H1 (cell line): ENCODE data around the gene DMXL1. TPM values are rescaled to one million over a fixed set of nuclear protein-coding genes. Genes with fewer than 3 reads are reported as not detected.

ENCODE experiments used
- CTCF ChIA-PET: fragments of 300-600 bp; sonication (Branson Sonifier 250); formaldehyde crosslinking; loops from one replicate; lab custom pipeline; 2021; ENCODE audit not compliant: partially characterized antibody; lab: Charles Lee
- POLR2A ChIA-PET: fragments of 300-600 bp; sonication (Branson Sonifier 250); formaldehyde crosslinking; loops from one replicate; lab custom pipeline; 2021; ENCODE audit warnings: inconsistent platforms; ENCODE audit not compliant: partially characterized antibody; lab: Charles Lee
- DNase-seq, 2 experiments: peaks; one replicate each; pipeline versions ENCODE4 v3.0.0 to v3.0.0-alpha.2; 2010 to 2022; ENCODE audit warnings: low spot score in 2 of 2, low read depth in 1 of 2, mixed read lengths in 1 of 2
- FAIRE-seq: peaks from 2 replicates; lab custom pipeline; 2011; peaks lifted over from hg19 to GRCh38; lab: Jason Lieb, UNC
- H2AFZ ChIP-seq: 2 replicates; pipeline ENCODE4 v1.8.1; 2012; ENCODE audit warnings: low read length, inconsistent platforms
- H2AK5ac ChIP-seq: 2 replicates; pipeline ENCODE4 v1.6.1; 2013; ENCODE audit warnings: low read depth, low read length
- H2BK120ac ChIP-seq: replicated peaks from 2 replicates; pipeline ENCODE3; 2013; ENCODE audit warnings: low read depth, low read length, inconsistent platforms
- H2BK12ac ChIP-seq: 2 replicates; pipeline ENCODE4 v1.6.1; 2013; ENCODE audit warnings: low read depth, low read length
- H2BK15ac ChIP-seq: 2 replicates; pipeline ENCODE4 v1.6.1; 2013; ENCODE audit warnings: low read length
- H2BK20ac ChIP-seq: 2 replicates; pipeline ENCODE4 v1.6.1; 2013; ENCODE audit warnings: low read length
- H2BK5ac ChIP-seq: 2 replicates; pipeline ENCODE4 v1.6.1; 2013; ENCODE audit warnings: low read depth, low read length
- H3K14ac ChIP-seq: 2 replicates; pipeline ENCODE4 v1.6.1; 2013; ENCODE audit warnings: inconsistent platforms; ENCODE audit not compliant: insufficient read length
- H3K18ac ChIP-seq: 2 replicates; pipeline ENCODE4 v1.6.1; 2013; ENCODE audit warnings: low read length; ENCODE audit errors: extremely low read depth
- H3K23ac ChIP-seq: 2 replicates; pipeline ENCODE4 v1.6.1; 2013; ENCODE audit warnings: inconsistent platforms; ENCODE audit not compliant: insufficient read length
- H3K23me2 ChIP-seq: 2 replicates; pipeline ENCODE4 v1.6.1; 2013; ENCODE audit warnings: low read depth, low read length
- H3K27ac ChIP-seq: 2 replicates; pipeline ENCODE4 v1.6.1; 2011; ENCODE audit warnings: low read depth, low read length, inconsistent platforms
- H3K27me3 ChIP-seq, 4 experiments: replicated peaks in 1 of 4; 1 replicate in 1 of 4; 2 replicates in 3 of 4; pipeline versions ENCODE4 v1.6.1 to v1.8.1; 2011 to 2013; ENCODE audit warnings: low read length in 3 of 4, mild to moderate bottlenecking in 3 of 4, inconsistent platforms in 2 of 4, mixed read lengths in 2 of 4, moderate library complexity in 1 of 4; ENCODE audit not compliant: control insufficient read depth in 3 of 4, insufficient read depth in 3 of 4; ENCODE audit errors: extremely low read depth in 1 of 4
- H3K36me3 ChIP-seq, 4 experiments: 2 replicates each; pipeline versions ENCODE4 v1.6.1 to v1.8.1; 2011 to 2013; ENCODE audit warnings: mild to moderate bottlenecking in 4 of 4, low read length in 3 of 4, moderate library complexity in 2 of 4, control low read depth in 1 of 4, inconsistent platforms in 1 of 4; ENCODE audit not compliant: insufficient read depth in 4 of 4, control insufficient read depth in 2 of 4
- H3K4ac ChIP-seq: replicated peaks from 2 replicates; pipeline ENCODE3; 2013; ENCODE audit warnings: low read length, low read depth, mixed read lengths, inconsistent platforms; ENCODE audit not compliant: insufficient read length
- H3K4me1 ChIP-seq, 4 experiments: replicated peaks in 1 of 4; 1 replicate in 1 of 4; 2 replicates in 3 of 4; pipeline versions ENCODE4 v1.6.1 to v1.8.1; 2011 to 2013; ENCODE audit warnings: low read length in 3 of 4, inconsistent platforms in 2 of 4, mixed read lengths in 1 of 4; ENCODE audit not compliant: insufficient read depth in 4 of 4, control insufficient read depth in 3 of 4
- H3K4me2 ChIP-seq, 2 experiments: 2 replicates each; pipeline versions ENCODE4 v1.6.1 to v1.8.1; 2011 to 2013; ENCODE audit warnings: low read depth in 2 of 2, low read length in 2 of 2, control low read depth in 1 of 2, inconsistent platforms in 1 of 2, mild to moderate bottlenecking in 1 of 2; ENCODE audit not compliant: insufficient read depth in 1 of 2
- H3K4me3 ChIP-seq, 4 experiments: fragments of 200-600, 300-600 bp in 1 of 4; sonication (generic), shearing (Covaris generic), sonication (Bioruptor Twin) in 1 of 4; 2 replicates each; pipeline versions ENCODE4 v1.5.1 to v1.8.1; 2011 to 2016; ENCODE audit warnings: low read length in 4 of 4, low read depth in 3 of 4, control low read depth in 2 of 4, inconsistent platforms in 2 of 4, mild to moderate bottlenecking in 2 of 4, mixed read lengths in 1 of 4, moderate library complexity in 1 of 4; ENCODE audit not compliant: insufficient read depth in 2 of 4; ENCODE audit errors: extremely low read depth in 1 of 4
- H3K56ac ChIP-seq: replicated peaks from 2 replicates; pipeline ENCODE3; 2013; ENCODE audit warnings: low read depth, mild to moderate bottlenecking, mixed read lengths, low read length, inconsistent platforms; ENCODE audit not compliant: insufficient read length
- H3K79me1 ChIP-seq: 2 replicates; pipeline ENCODE4 v1.6.1; 2013; ENCODE audit warnings: low read depth, low read length, control low read depth
- H3K79me2 ChIP-seq, 2 experiments: 2 replicates each; pipeline versions ENCODE4 v1.6.1 to v1.8.1; 2012 to 2013; ENCODE audit warnings: low read length in 2 of 2, mild to moderate bottlenecking in 2 of 2, inconsistent platforms in 1 of 2; ENCODE audit not compliant: insufficient read depth in 2 of 2, control insufficient read depth in 1 of 2
- H3K9ac ChIP-seq, 4 experiments: replicated peaks in 1 of 4; 1 replicate in 1 of 4; 2 replicates in 3 of 4; pipeline versions ENCODE4 v1.6.1 to v1.8.1; 2011 to 2013; ENCODE audit warnings: low read depth in 3 of 4, low read length in 3 of 4, control low read depth in 2 of 4, mild to moderate bottlenecking in 2 of 4, moderate library complexity in 2 of 4, inconsistent platforms in 1 of 4; ENCODE audit errors: extremely low read depth in 1 of 4
- H3K9me3 ChIP-seq, 2 experiments: 2 replicates each; pipeline versions ENCODE4 v1.6.1 to v1.8.1; 2012 to 2013; ENCODE audit warnings: mild to moderate bottlenecking in 2 of 2, moderate library complexity in 2 of 2, control low read depth in 1 of 2, inconsistent platforms in 1 of 2, low read depth in 1 of 2, low read length in 1 of 2, mixed read lengths in 1 of 2; ENCODE audit not compliant: insufficient read depth in 2 of 2
- H4K20me1 ChIP-seq, 2 experiments: replicated peaks in 1 of 2; 2 replicates each; pipeline versions ENCODE3 to v1.8.1; 2011 to 2013; ENCODE audit warnings: inconsistent platforms in 2 of 2, low read length in 2 of 2, mild to moderate bottlenecking in 1 of 2; ENCODE audit not compliant: insufficient read depth in 2 of 2, control insufficient read depth in 1 of 2
- H4K5ac ChIP-seq: 2 replicates; pipeline ENCODE4 v1.6.1; 2013; ENCODE audit warnings: low read length, low read depth, mixed read lengths, inconsistent platforms; ENCODE audit not compliant: insufficient read length
- H4K8ac ChIP-seq: 2 replicates; pipeline ENCODE4 v1.8.0; 2013; ENCODE audit warnings: mild to moderate bottlenecking, moderate library complexity, low read length, inconsistent platforms; ENCODE audit not compliant: insufficient read depth; ENCODE audit errors: extremely low read depth
- H4K91ac ChIP-seq: replicated peaks from 2 replicates; pipeline ENCODE3; 2013; ENCODE audit warnings: low read length, mixed read lengths, inconsistent platforms; ENCODE audit not compliant: insufficient read length
- ATF2 ChIP-seq: IDR thresholded peaks from 2 replicates; pipeline ENCODE4 v1.6.1; 2012; ENCODE audit warnings: low read length, inconsistent platforms
- CHD1 ChIP-seq: IDR thresholded peaks from 2 replicates; pipeline ENCODE4 v1.6.1; 2012; ENCODE audit warnings: low read depth, low read length, improper control_type of control experiment
- EZH2 ChIP-seq: fragments of 200-600 bp; sonication (generic); IDR thresholded peaks from 2 replicates; pipeline ENCODE4 v1.7.1; 2012; ENCODE audit warnings: low read depth, mild to moderate bottlenecking, moderate library complexity, low read length, inconsistent platforms; ENCODE audit not compliant: severe bottlenecking
- FOSL1 ChIP-seq: IDR thresholded peaks from 2 replicates; pipeline ENCODE4 v1.6.1; 2011; ENCODE audit warnings: mild to moderate bottlenecking, low read depth, low read length, moderate library complexity; ENCODE audit not compliant: insufficient read depth
- GABPA ChIP-seq: IDR thresholded peaks from 2 replicates; pipeline ENCODE4 v1.6.1; 2011; ENCODE audit warnings: mild to moderate bottlenecking, low read length, moderate library complexity, borderline replicate concordance; ENCODE audit not compliant: insufficient read depth
- JUN ChIP-seq: IDR thresholded peaks from 2 replicates; pipeline ENCODE4 v1.6.1; 2011; ENCODE audit warnings: low read depth, mild to moderate bottlenecking, improper control_type of control experiment, low read length
- KDM1A ChIP-seq: fragments of 200-600, 300-600 bp; sonication (generic); IDR thresholded peaks from 2 replicates; pipeline ENCODE4 v1.7.1; 2016; ENCODE audit warnings: mild to moderate bottlenecking, low read length, borderline replicate concordance
- POU5F1 ChIP-seq: IDR thresholded peaks from 2 replicates; pipeline ENCODE4 v1.6.1; 2011; ENCODE audit warnings: low read depth, mild to moderate bottlenecking, low read length, moderate library complexity
- RFX5 ChIP-seq: IDR thresholded peaks from 2 replicates; pipeline ENCODE4 v1.6.1; 2011; ENCODE audit warnings: low read depth, low read length, improper control_type of control experiment, borderline replicate concordance
- RXRA ChIP-seq: IDR thresholded peaks from 2 replicates; pipeline ENCODE4 v1.6.1; 2011; ENCODE audit warnings: low read depth, mild to moderate bottlenecking, low read length, moderate library complexity; ENCODE audit not compliant: insufficient read depth
- SRF ChIP-seq: IDR thresholded peaks from 2 replicates; pipeline ENCODE4 v1.6.1; 2011; ENCODE audit warnings: mild to moderate bottlenecking, low read depth, low read length, moderate library complexity
- TCF12 ChIP-seq: IDR thresholded peaks from 2 replicates; pipeline ENCODE4 v1.6.1; 2011; ENCODE audit warnings: low read depth, mild to moderate bottlenecking, low read length
- WGBS, 2 experiments: shearing (Covaris generic) in 1 of 2; methylation state at CpG; one replicate each; pipeline versions ENCODE4 v1.1.6 to v1.1.7; 2013 to 2015; ENCODE audit warnings: low lambda C conversion rate in 2 of 2, mixed read lengths in 2 of 2, inconsistent platforms in 1 of 2, low coverage in 1 of 2, missing lambda C conversion rate in 1 of 2; ENCODE audit not compliant: insufficient replicate concordance in 2 of 2, insufficient coverage in 1 of 2, insufficient read length in 1 of 2; ENCODE audit errors: extremely low coverage in 1 of 2, missing lambda C conversion rate in 1 of 2; 5-methylcytosine and 5-hydroxymethylcytosine counted together
- polyA plus RNA-seq, 7 experiments: library from polyadenylated mRNA; depleted of rRNA in 3 of 7; stranded (reverse) in 5 of 7; unstranded in 2 of 7; fragments of >200 nt in 5 of 7; fragments of 200-250 nt in 2 of 7; gene quantifications; 1 replicate in 5 of 7; 2 replicates in 1 of 7; 4 replicates in 1 of 7; pipeline versions ENCODE4 v1.2.1 to v1.2.3, GENCODE V29; 2011 to 2013; ENCODE audit warnings: missing spikeins in 2 of 7, mixed read lengths in 2 of 7
- total RNA-seq: library from RNA; stranded (reverse); fragmentation: NEBNext Ultra II Directional; extraction: Animal tissue kit (Norgen Biotek cat#: 25700); gene quantifications from 2 replicates; pipeline ENCODE4 v1.2.1, GENCODE V29; 2021

The DMXL1 gene
- total and polyA plus RNA-seq, 2 of the 8 experiments (the other 6 are each of a cell fraction or from before 2014, with no cell fraction given), result 10.1 to 43.9 TPM

DNA sequence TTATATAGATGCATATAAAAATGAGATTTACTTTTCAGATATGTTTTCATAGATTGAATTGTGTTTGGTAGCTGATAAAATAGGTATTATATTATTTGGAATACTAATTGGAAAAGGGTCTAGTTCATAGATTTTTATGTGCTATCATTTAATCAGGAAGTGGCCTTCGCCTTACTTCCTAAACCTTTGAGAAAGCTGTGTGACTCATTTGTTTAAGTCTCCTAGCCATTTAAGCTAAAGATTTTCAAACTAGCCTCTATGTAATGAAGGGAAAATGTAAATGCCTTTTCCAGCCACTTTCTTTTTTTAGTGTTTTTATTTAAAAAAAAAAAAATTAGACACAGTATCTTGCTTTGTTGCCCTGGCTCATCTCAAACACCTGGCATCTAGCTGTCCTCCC, 97.5 kb downstream of the DMXL1 start:
- H3K36me3 ChIP-seq, result peaks cover 0 to 29% (median 8%) of the 10 kb centered on the region in 4 experiments; a peak in 3 of 8 replicates
- H2BK120ac ChIP-seq, result no peak overlapping the region
- no peak overlapping the region for H3K18ac ChIP-seq
- no peak overlapping the region for H4K8ac ChIP-seq
- H3K79me1 ChIP-seq, result no peaks in the 10 kb centered on the region
- no peak overlapping the region for H2BK5ac ChIP-seq
- no peak overlapping the region for H3K4me2 ChIP-seq
- no peak overlapping the region for H4K91ac ChIP-seq
- no peak overlapping the region for H3K4me3 ChIP-seq
- H3K23me2 ChIP-seq, result no peaks in the 10 kb centered on the region
- peaks cover 0 to 2% (median 0%) of the 10 kb centered on the region in 4 experiments; a peak in 2 of 7 replicates for H3K4me1 ChIP-seq
- H3K56ac ChIP-seq, result no peak overlapping the region
- DNase-seq, result no peak
- H3K4ac ChIP-seq, result no peak overlapping the region
- H2AFZ ChIP-seq, result no peak overlapping the region
- no peak overlapping the region for H3K27ac ChIP-seq
- H4K5ac ChIP-seq, result no peak overlapping the region
- H3K79me2 ChIP-seq, result no peaks in the 10 kb centered on the region
- H3K9me3 ChIP-seq, result peaks cover 6 to 8% of the 10 kb centered on the region in 2 experiments; a peak in 3 of 4 replicates
- ChIA-PET POLR2A (interaction anchor here (0.9 kb wide), 1 partner anchor 100 kb away, joined by 3 read pairs; no protein-coding TSS in a partner anchor), CTCF (interaction anchor here (1.2 kb wide), 1 partner anchor 181 kb away, joined by 3 read pairs; no protein-coding TSS in a partner anchor)
- no peaks in the 10 kb centered on the region for H4K20me1 ChIP-seq
- no peak overlapping the region for H2BK12ac ChIP-seq
- no peak for FAIRE-seq
- no peak overlapping the region for H2BK15ac ChIP-seq
- no peaks in the 10 kb centered on the region for H3K27me3 ChIP-seq
- WGBS, 2 experiments, result 100% methylated on average over 1 of the region's 1 CpG; no CpG with 5 or more reads in 1 of the 2 experiments
- H2BK20ac ChIP-seq, result no peak overlapping the region
- no peak overlapping the region for H3K9ac ChIP-seq
- no peak overlapping the region for H2AK5ac ChIP-seq
- H3K14ac ChIP-seq, result no peak overlapping the region
- H3K23ac ChIP-seq, result no peak overlapping the region
- TF ChIP-seq FOSL1 (no peak), EZH2 (no peak), GABPA (no peak), ATF2 (no peak), KDM1A (no peak), RXRA (no peak), CHD1 (no peak), JUN (no peak), POU5F1 (no peak), TCF12 (no peak), RFX5 (no peak), SRF (no peak)
